Lung microvascular endothelial cell (primary cell): ENCODE measurements around the gene NEUROD6. TPM values are rescaled to one million over a fixed set of nuclear protein-coding genes. Genes with fewer than 3 reads are reported as not detected.

ENCODE experiments used
- DNase-seq, 2 donors: peaks; one replicate each; pipeline versions ENCODE4 v3.0.0 to v3.0.0-alpha.2; 2010; ENCODE audit warnings: low read depth in 2 of 2
- total RNA-seq: library from RNA; depleted of rRNA; stranded (reverse); fragments of >200 nt; gene quantifications from 2 replicates; pipeline ENCODE4 v1.2.1, GENCODE V29; 2014

Gene NEUROD6
- not detected in 2 replicates for total RNA-seq

GRCh38 chr7:31340603-31341002 is at the start of gene NEUROD6:
TSS of gene NEUROD6 (minus strand) at chr7:31340726. CDS start at chr7:31339268, 1,458 bp downstream.
- DNase-seq, result no peak

GRCh38 chr7:31384466-31384865 is 43.9 kb upstream of the NEUROD6 start:
- no peak for DNase-seq

- DNase-seq, result no peak
These were observed 42.2 kb upstream of the NEUROD6 start for GRCh38 chr7:31382722-31383121.

GRCh38 chr7:31373337-31374289 is 33.1 kb upstream of the NEUROD6 start:
- DNase-seq, result peak; percentile 62

- no peak for DNase-seq
These were observed 31.9 kb upstream of the NEUROD6 start for GRCh38 chr7:31372231-31372959.

- no peak for DNase-seq
These were observed 31.1 kb upstream of the NEUROD6 start for GRCh38 chr7:31371621-31372020.

GRCh38 chr7:31370609-31371008 is 30.1 kb upstream of the NEUROD6 start:
- no peak for DNase-seq

GRCh38 chr7:31368620-31369019 is 28.1 kb upstream of the NEUROD6 start:
- no peak for DNase-seq

GRCh38 chr7:31363496-31363895 is 23.0 kb upstream of the NEUROD6 start:
- no peak for DNase-seq

- DNase-seq, result no peak
These were observed 22.5 kb upstream of the NEUROD6 start for GRCh38 chr7:31363051-31363450.

- DNase-seq, result no peak
These were observed 21.9 kb upstream of the NEUROD6 start for GRCh38 chr7:31362401-31362800.

- DNase-seq, result no peak
These were observed 17.9 kb upstream of the NEUROD6 start for GRCh38 chr7:31358467-31358866.

GRCh38 chr7:31345421-31345820 is 4.9 kb upstream of the NEUROD6 start:
- DNase-seq, result no peak

- no peak for DNase-seq
These were observed 3.2 kb upstream of the NEUROD6 start for GRCh38 chr7:31343516-31344305.

GRCh38 chr7:31341141-31341540 is 615 bp upstream of the NEUROD6 start:
- DNase-seq, result no peak

GRCh38 chr7:31340051-31340450 is 475 bp downstream of the NEUROD6 start:
- no peak for DNase-seq

GRCh38 chr7:31338706-31339105 is 1.8 kb downstream of the NEUROD6 start:
- no peak for DNase-seq

- no peak for DNase-seq
These were observed 3.4 kb downstream of the NEUROD6 start for GRCh38 chr7:31337002-31337565.

GRCh38 chr7:31336202-31337001 is 4.1 kb downstream of the NEUROD6 start:
- DNase-seq, result no peak

GRCh38 chr7:31335884-31336201 is 4.7 kb downstream of the NEUROD6 start:
- no peak for DNase-seq
